GM12878 (cell line): ENCODE data around the gene MLLT3. TPM values are rescaled to one million over a fixed set of nuclear protein-coding genes. Genes with fewer than 3 reads are reported as not detected.

ENCODE experiments used
- ATF7 ChIP-seq: fragments of 450-650 bp; IDR thresholded peaks from 2 replicates; pipeline ENCODE4 v1.6.1; 2016; ENCODE audit warnings: low read depth, mild to moderate bottlenecking
- BCL11A ChIP-seq: IDR thresholded peaks from 2 replicates; pipeline ENCODE4 v1.6.1; 2011; ENCODE audit warnings: low read depth, low read length
- DPF2 ChIP-seq: fragments of 450-650 bp; IDR thresholded peaks from 2 replicates; pipeline ENCODE4 v1.6.1; 2017; ENCODE audit warnings: mild to moderate bottlenecking
- EP300 ChIP-seq, 2 experiments: fragments of 150-350 bp in 1 of 2; IDR thresholded peaks; 2 replicates each; pipeline ENCODE4 v1.6.1; 2011 to 2012; ENCODE audit warnings: low read depth in 2 of 2, low read length in 2 of 2, borderline replicate concordance in 1 of 2, improper control_type of control experiment in 1 of 2, inconsistent platforms in 1 of 2; ENCODE audit not compliant: control insufficient read depth in 1 of 2
- EZH2 ChIP-seq: IDR thresholded peaks from 2 replicates; pipeline ENCODE4 v1.6.1; 2012; ENCODE audit warnings: low read depth, mild to moderate bottlenecking, control low read depth, inconsistent platforms, low read length, borderline replicate concordance; ENCODE audit not compliant: control insufficient read depth
- GABPA ChIP-seq: IDR thresholded peaks from 2 replicates; pipeline ENCODE4 v1.6.1; 2014; ENCODE audit warnings: antibody characterized with exemption, low read depth, mild to moderate bottlenecking, inconsistent platforms
- HDAC6 ChIP-seq: fragments of 200-600 bp; sonication (generic); IDR thresholded peaks from one replicate; pipeline ENCODE4 v1.8.0; 2017; ENCODE audit warnings: antibody characterized with exemption; ENCODE audit not compliant: unreplicated experiment
- IKZF1 ChIP-seq: fragments of 450-650 bp; conservative IDR thresholded peaks from 2 replicates; pipeline ENCODE4 v1.6.1; 2017; ENCODE audit warnings: antibody characterized with exemption, mild to moderate bottlenecking
- IKZF2 ChIP-seq, 2 experiments: fragments of 450-650 bp; IDR thresholded peaks; 2 replicates each; pipeline ENCODE4 v1.6.1; 2017; ENCODE audit warnings: mild to moderate bottlenecking in 2 of 2, moderate library complexity in 2 of 2
- JUNB ChIP-seq: IDR thresholded peaks from 2 replicates; pipeline ENCODE4 v1.6.1; 2016; ENCODE audit warnings: antibody characterized with exemption, mild to moderate bottlenecking
- MEF2A ChIP-seq: IDR thresholded peaks from 2 replicates; pipeline ENCODE4 v1.6.1; 2011; ENCODE audit warnings: low read depth, mild to moderate bottlenecking, low read length, moderate library complexity; ENCODE audit not compliant: insufficient read depth
- NFIC ChIP-seq: IDR thresholded peaks from 2 replicates; pipeline ENCODE4 v1.6.1; 2012; ENCODE audit warnings: low read depth, mild to moderate bottlenecking, inconsistent platforms, low read length, moderate library complexity
- NR2C1 ChIP-seq: fragments of 450-650 bp; IDR thresholded peaks from 2 replicates; pipeline ENCODE4 v1.6.1; 2017; ENCODE audit warnings: antibody characterized with exemption, mild to moderate bottlenecking, moderate library complexity
- NR2F1 ChIP-seq: fragments of 450-650 bp; conservative IDR thresholded peaks from 2 replicates; pipeline ENCODE4 v1.6.1; 2017; ENCODE audit warnings: mild to moderate bottlenecking
- PML ChIP-seq: IDR thresholded peaks from 2 replicates; pipeline ENCODE4 v1.6.1; 2012; ENCODE audit warnings: low read length, inconsistent platforms
- POLR2AphosphoS5 ChIP-seq: IDR thresholded peaks from 2 replicates; pipeline ENCODE4 v1.6.1; 2011; ENCODE audit warnings: mild to moderate bottlenecking, low read length, inconsistent platforms
- RAD51 ChIP-seq: fragments of 450-650 bp; IDR thresholded peaks from 2 replicates; pipeline ENCODE4 v1.6.1; 2016; ENCODE audit warnings: moderate library complexity, mild to moderate bottlenecking, inconsistent platforms
- RELA ChIP-seq: fragments of 450-650 bp; IDR thresholded peaks from 2 replicates; pipeline ENCODE4 v1.8.0; 2014; ENCODE audit warnings: borderline replicate concordance; ENCODE audit not compliant: partially characterized antibody
- RUNX3 ChIP-seq: IDR thresholded peaks from 2 replicates; pipeline ENCODE4 v1.6.1; 2012; ENCODE audit warnings: low read length, inconsistent platforms
- TCF3 ChIP-seq: IDR thresholded peaks from 2 replicates; pipeline ENCODE4 v1.6.1; 2012; ENCODE audit warnings: low read depth, mild to moderate bottlenecking, low read length, borderline replicate concordance; ENCODE audit not compliant: insufficient read depth
- WRNIP1 ChIP-seq: IDR thresholded peaks from 2 replicates; pipeline ENCODE4 v1.6.1; 2011; ENCODE audit warnings: low read depth, low read length, improper control_type of control experiment, borderline replicate concordance
- polyA plus RNA-seq, 11 experiments: library from polyadenylated mRNA; depleted of rRNA in 4 of 11; unstranded in 6 of 11; stranded (reverse) in 5 of 11; fragments of >200 nt; fragmentation: Nextera tagmentation in 4 of 11; fragmentation: Illumina TruSeq in 1 of 11; extraction: Ambion mirVana in 4 of 11; extraction: Trizol in 1 of 11; gene quantifications; 1 replicate in 1 of 11; 2 replicates in 10 of 11; pipeline versions ENCODE4 v1.2.1 to v1.2.3, GENCODE V29; 2011 to 2016; ENCODE audit warnings: inconsistent platforms in 2 of 11, missing spikeins in 2 of 11, low read depth in 1 of 11
- total RNA-seq, 4 experiments: library from RNA; depleted of rRNA in 3 of 4; stranded (reverse); fragments of >200 nt in 3 of 4; fragmentation: Illumina TruSeq in 1 of 4; extraction: Trizol in 1 of 4; gene quantifications; 2 replicates each; pipeline versions ENCODE4 v1.2.1 to v1.2.3, GENCODE V29; 2013 to 2021
- TF ChIP-seq, protein P1 (sequence below): fragments of 150-350 bp; IDR thresholded peaks from 2 replicates; pipeline ENCODE4 v1.6.1; 2014; ENCODE audit warnings: mild to moderate bottlenecking, low read depth, low read length
- TF ChIP-seq, protein P2 (sequence below): IDR thresholded peaks from 2 replicates; pipeline ENCODE4 v1.6.1; 2012; ENCODE audit warnings: improper control_type of control experiment, low read depth, low read length; ENCODE audit not compliant: insufficient replicate concordance
- TF ChIP-seq, protein P3 (sequence below): IDR thresholded peaks from 2 replicates; pipeline ENCODE4 v1.6.1; 2012; ENCODE audit warnings: low read length, inconsistent platforms

The MLLT3 gene
- total and polyA plus RNA-seq, 10 of the 15 experiments (the other 5 are each of a cell fraction or from before 2014, with no cell fraction given): 17.7 to 72.3 (median 35.6) TPM

DNA sequence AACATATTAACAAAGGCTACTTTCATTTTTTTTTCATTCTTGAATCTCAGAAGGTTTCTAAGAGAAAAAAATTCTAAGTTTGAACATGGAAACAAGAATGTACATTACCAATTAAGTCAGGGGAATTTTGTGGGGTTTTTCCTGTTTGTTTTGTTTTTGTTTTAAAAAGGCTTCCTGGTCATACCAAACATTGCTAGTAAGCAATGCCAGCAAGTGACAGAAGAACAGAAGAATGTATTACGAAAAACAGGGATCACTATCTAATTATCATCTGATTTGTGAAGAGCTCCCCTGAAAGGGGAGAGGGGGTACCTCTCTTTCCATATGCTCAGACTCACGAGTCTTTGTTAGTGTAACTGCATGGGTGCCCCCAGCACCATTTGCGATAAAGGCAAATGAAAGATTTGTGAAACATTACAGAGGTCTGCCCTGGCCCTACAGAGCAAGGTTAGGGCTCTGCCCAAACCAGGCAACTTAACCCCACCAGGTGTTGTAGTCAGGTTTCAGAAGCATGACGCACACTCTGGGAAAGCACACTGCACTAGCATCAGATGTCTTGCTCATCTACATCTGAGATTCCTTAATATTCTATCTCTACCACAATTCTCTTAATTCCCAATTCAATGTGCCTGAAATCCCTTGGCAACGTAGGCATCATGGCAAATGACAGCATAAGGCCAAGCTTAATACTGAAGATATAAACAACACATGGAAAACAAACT, 268.2 kb downstream of the MLLT3 start (continued):
- TF ChIP-seq, protein P1, sequence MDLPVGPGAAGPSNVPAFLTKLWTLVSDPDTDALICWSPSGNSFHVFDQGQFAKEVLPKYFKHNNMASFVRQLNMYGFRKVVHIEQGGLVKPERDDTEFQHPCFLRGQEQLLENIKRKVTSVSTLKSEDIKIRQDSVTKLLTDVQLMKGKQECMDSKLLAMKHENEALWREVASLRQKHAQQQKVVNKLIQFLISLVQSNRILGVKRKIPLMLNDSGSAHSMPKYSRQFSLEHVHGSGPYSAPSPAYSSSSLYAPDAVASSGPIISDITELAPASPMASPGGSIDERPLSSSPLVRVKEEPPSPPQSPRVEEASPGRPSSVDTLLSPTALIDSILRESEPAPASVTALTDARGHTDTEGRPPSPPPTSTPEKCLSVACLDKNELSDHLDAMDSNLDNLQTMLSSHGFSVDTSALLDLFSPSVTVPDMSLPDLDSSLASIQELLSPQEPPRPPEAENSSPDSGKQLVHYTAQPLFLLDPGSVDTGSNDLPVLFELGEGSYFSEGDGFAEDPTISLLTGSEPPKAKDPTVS: no peak
- TF ChIP-seq PML: peak; percentile 49; the same call in 1 of the 2 replicates
- TF ChIP-seq JUNB: peak; percentile 24
- no peak for TF ChIP-seq NR2C1
- TF ChIP-seq IKZF2 (IDR thresholded peaks at IDR 0.05): no peak
- no peak for TF ChIP-seq RELA
- TF ChIP-seq HDAC6: no peak
- TF ChIP-seq NFIC: peak; percentile 32; the same call in 1 of the 2 replicates
- TF ChIP-seq NR2F1: no peak
- TF ChIP-seq EZH2: no peak
- 0 out of 2 replicates have a peak, but pooled peaks have one; percentile 51 for TF ChIP-seq TCF3
- no peak for TF ChIP-seq WRNIP1
- TF ChIP-seq POLR2AphosphoS5: no peak
- 0 out of 2 replicates have a peak, but pooled peaks have one; percentile 19 for TF ChIP-seq ATF7
- no peak for TF ChIP-seq BCL11A
- TF ChIP-seq DPF2: no peak
- TF ChIP-seq, protein P2, sequence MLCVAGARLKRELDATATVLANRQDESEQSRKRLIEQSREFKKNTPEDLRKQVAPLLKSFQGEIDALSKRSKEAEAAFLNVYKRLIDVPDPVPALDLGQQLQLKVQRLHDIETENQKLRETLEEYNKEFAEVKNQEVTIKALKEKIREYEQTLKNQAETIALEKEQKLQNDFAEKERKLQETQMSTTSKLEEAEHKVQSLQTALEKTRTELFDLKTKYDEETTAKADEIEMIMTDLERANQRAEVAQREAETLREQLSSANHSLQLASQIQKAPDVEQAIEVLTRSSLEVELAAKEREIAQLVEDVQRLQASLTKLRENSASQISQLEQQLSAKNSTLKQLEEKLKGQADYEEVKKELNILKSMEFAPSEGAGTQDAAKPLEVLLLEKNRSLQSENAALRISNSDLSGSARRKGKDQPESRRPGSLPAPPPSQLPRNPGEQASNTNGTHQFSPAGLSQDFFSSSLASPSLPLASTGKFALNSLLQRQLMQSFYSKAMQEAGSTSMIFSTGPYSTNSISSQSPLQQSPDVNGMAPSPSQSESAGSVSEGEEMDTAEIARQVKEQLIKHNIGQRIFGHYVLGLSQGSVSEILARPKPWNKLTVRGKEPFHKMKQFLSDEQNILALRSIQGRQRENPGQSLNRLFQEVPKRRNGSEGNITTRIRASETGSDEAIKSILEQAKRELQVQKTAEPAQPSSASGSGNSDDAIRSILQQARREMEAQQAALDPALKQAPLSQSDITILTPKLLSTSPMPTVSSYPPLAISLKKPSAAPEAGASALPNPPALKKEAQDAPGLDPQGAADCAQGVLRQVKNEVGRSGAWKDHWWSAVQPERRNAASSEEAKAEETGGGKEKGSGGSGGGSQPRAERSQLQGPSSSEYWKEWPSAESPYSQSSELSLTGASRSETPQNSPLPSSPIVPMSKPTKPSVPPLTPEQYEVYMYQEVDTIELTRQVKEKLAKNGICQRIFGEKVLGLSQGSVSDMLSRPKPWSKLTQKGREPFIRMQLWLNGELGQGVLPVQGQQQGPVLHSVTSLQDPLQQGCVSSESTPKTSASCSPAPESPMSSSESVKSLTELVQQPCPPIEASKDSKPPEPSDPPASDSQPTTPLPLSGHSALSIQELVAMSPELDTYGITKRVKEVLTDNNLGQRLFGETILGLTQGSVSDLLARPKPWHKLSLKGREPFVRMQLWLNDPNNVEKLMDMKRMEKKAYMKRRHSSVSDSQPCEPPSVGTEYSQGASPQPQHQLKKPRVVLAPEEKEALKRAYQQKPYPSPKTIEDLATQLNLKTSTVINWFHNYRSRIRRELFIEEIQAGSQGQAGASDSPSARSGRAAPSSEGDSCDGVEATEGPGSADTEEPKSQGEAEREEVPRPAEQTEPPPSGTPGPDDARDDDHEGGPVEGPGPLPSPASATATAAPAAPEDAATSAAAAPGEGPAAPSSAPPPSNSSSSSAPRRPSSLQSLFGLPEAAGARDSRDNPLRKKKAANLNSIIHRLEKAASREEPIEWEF: no peak
- TF ChIP-seq RUNX3: peak; percentile 22; the same call in 1 of the 2 replicates
- TF ChIP-seq, protein P3, sequence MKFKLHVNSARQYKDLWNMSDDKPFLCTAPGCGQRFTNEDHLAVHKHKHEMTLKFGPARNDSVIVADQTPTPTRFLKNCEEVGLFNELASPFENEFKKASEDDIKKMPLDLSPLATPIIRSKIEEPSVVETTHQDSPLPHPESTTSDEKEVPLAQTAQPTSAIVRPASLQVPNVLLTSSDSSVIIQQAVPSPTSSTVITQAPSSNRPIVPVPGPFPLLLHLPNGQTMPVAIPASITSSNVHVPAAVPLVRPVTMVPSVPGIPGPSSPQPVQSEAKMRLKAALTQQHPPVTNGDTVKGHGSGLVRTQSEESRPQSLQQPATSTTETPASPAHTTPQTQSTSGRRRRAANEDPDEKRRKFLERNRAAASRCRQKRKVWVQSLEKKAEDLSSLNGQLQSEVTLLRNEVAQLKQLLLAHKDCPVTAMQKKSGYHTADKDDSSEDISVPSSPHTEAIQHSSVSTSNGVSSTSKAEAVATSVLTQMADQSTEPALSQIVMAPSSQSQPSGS: 0 out of 2 replicates have a peak, but pooled peaks have one; percentile 35
- TF ChIP-seq RAD51: no peak
- TF ChIP-seq MEF2A: no peak
- no peak for TF ChIP-seq IKZF1
- TF ChIP-seq EP300 (IDR thresholded peaks at IDR 0.05; ENCODE audit: borderline replicate concordance in 1 of 2, control insufficient read depth in 1 of 2, low read depth in 2 of 2, low read length in 2 of 2): no peak
- TF ChIP-seq GABPA: no peak
